IPS-NIHi7 (cell line): ENCODE data around the gene MMP11.

ENCODE experiments used
- DNase-seq: peaks from one replicate; pipeline ENCODE4 v3.0.0; 2012; ENCODE audit warnings: mixed read lengths; ENCODE audit errors: extremely low spot score

The MMP11 gene

GRCh38 chr22:23781065-23781464, 8.4 kb downstream of the MMP11 start:
- DNase-seq: no peak

- DNase-seq: no peak
Measured at GRCh38 chr22:23781511-23782183, 9.0 kb downstream of the MMP11 start.

- no peak for DNase-seq
Measured at GRCh38 chr22:23782252-23782651, 9.6 kb downstream of the MMP11 start.

GRCh38 chr22:23782703-23783102, 10.1 kb downstream of the MMP11 start:
- DNase-seq: no peak

GRCh38 chr22:23783265-23784150, 10.9 kb downstream of the MMP11 start:
- no peak for DNase-seq

- no peak for DNase-seq
Measured at GRCh38 chr22:23784215-23784732, 11.6 kb downstream of the MMP11 start.

- DNase-seq: no peak
Measured at GRCh38 chr22:23786261-23786710, 13.6 kb downstream of the MMP11 start.

GRCh38 chr22:23786752-23787599, 14.3 kb downstream of the MMP11 start, which contains the start of gene SMARCB1:
TSS of gene SMARCB1 (plus strand) at chr22:23786966. CDS start at chr22:23787170, 204 bp downstream.
- peak; percentile 97 for DNase-seq

GRCh38 chr22:23787600-23787896, 14.9 kb downstream of the MMP11 start:
- DNase-seq: no peak

GRCh38 chr22:23787910-23788309, 15.3 kb downstream of the MMP11 start:
- no peak for DNase-seq

GRCh38 chr22:23789121-23789520, 16.5 kb downstream of the MMP11 start:
- no peak for DNase-seq

GRCh38 chr22:23789638-23790037, 17.0 kb downstream of the MMP11 start:
- DNase-seq: no peak

GRCh38 chr22:23790819-23791737, 18.4 kb downstream of the MMP11 start:
- no peak for DNase-seq

GRCh38 chr22:23791738-23792645, 19.3 kb downstream of the MMP11 start:
- DNase-seq: no peak

- no peak for DNase-seq
Measured at GRCh38 chr22:23793326-23793725, 20.7 kb downstream of the MMP11 start.

- DNase-seq: no peak
Measured at GRCh38 chr22:23796461-23796860, 23.8 kb downstream of the MMP11 start.

GRCh38 chr22:23800297-23801237, 27.9 kb downstream of the MMP11 start:
- DNase-seq: no peak

- DNase-seq: no peak
Measured at GRCh38 chr22:23801238-23801821, 28.7 kb downstream of the MMP11 start.
